ENCODE measurements around the gene OR10V1.

Gene OR10V1

DNA sequence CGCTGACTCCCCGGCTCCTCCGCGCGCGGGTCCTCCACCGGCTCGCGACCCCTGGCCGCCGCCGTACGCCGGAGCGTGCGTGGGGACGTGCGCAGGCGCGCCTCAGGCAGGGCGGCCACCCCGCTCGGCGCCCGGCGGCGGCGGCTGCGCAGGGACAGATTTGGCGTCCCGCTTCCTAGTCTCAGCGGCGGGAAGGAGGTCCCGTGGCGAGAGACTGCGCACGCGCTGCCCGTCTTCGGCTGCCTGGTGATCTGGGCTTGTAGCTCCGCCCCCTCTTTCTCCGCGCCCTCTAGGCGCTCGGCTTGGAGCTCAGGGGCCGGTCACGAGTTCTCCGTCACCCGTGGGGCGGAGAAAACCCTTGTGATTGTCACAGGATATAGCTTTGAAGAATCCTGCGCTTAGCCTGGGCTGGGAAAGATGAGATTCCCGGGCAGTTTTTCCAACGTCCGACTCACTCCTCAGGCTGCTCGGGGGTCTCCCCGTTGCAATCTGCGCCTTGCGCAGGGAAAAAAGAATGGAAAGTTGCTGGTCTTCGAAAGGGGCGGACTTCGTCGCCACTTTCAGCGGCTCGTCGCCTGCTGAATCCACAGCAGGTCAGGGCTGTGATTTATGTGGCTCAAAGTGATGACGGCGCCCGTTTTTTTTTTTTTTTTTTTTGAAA, 44.6 kb downstream of the OR10V1 start, which contains the start of gene PATL1:
TSS of gene PATL1 (minus strand) at position 88 of the 661 bp plus-strand sequence. CDS start 142 bp downstream, outside the sequence.
- in situ Hi-C loops (cut with MboI; ENCODE audit: low sequenced_read_pairs) = no loop called here

DNA sequence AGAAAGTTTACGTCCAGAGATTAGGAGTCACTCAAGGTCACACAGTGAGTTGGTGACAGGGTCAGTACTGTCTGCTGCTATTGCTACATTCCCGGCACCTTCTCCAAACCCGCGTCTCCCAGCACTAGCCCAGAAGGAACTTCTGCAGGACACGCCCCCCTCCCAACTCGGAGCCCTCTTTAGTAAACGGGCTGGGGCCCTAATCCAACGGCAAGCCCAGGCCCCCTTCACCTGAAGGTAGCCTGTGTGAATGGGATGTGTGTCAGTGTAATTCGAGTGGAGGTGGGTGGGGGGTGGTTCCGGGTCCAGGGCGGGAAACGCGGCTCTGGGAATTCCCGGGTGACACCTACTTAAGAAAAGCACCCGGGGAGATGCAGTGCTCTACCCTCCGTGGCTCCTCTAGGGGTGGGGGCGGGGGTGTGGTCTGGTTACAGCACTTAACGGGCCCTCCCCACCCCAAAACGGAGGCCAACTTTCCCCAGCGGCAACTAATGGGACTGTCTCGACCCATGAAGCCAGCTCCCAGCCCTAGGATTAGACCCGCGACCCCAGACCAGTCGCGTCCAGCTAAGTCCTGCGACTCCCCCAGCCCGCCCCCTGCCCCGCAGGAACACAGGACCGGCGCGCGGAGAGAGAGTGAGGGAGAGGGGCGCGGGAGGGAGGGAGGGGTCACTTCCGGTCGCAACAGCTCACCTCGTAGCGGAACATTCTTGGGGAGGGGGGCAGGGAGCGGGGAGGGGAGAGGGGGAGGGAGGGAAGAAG, 45.3 kb downstream of the OR10V1 start:
- in situ Hi-C loops (cut with MboI; ENCODE audit: low sequenced_read_pairs) = no loop called here

DNA sequence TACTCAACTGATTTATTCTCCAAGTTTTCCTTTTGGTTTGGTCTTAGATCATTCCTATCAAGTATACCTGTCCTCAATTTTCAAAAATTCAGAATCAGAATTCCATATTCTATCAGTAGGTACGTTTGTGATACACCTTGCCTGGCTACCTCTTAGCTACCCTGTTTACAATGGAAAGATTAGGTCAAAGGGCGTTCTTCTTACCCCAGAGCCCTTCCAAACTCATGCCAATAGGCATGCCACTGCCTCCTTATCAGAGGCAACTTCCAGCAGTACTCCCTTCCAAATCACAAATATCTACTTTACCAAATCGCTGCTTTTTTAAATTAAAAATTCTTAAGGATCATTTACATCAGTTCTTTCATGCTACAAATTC, 45.8 kb downstream of the OR10V1 start:
- in situ Hi-C loops (cut with MboI; ENCODE audit: low sequenced_read_pairs) = no loop called here

DNA sequence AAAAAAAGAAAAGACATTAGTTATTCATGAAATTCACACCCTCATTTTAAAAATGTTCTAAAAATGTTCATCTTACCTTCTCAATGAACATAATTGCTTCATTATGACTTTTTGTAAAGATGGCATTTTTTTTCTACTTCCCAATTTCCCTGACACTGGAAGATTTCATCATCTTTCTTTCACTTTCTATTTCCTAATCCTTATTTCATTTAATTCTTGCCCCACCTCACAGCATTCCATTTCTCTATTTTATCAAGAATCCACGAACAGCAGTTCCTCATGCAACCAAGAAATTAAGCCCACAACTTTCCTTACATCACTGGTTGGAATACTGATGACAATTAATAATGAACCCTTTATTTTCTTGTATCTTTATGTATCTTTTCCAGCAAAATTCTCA, 46.7 kb downstream of the OR10V1 start:
- in situ Hi-C loops (cut with MboI; ENCODE audit: low sequenced_read_pairs) = no loop called here
